RWPE1 (cell line): ENCODE results near the gene GFRA1.

ENCODE experiments used
- CTCF ChIA-PET: fragments of 350-600 bp; sonication (Branson Sonifier 250); formaldehyde crosslinking; extraction: SDS; loops from one replicate; lab custom pipeline; 2021; lab: Yijun Ruan, JAX
- POLR2A ChIA-PET: fragments of 400-600 bp; formaldehyde crosslinking; extraction: SDS; loops from one replicate; lab custom pipeline; 2020; ENCODE audit warnings: antibody characterized with exemption; ENCODE audit not compliant: low non-redundant PET; lab: Yijun Ruan, JAX
- DNase-seq: peaks from one replicate; pipeline ENCODE4 v3.0.0; 2012; ENCODE audit warnings: low spot score
- H3K27ac ChIP-seq: fragments of 450-650 bp; 2 replicates; pipeline ENCODE4 v1.5.1; 2017
- TF ChIP-seq, protein P1 (sequence below): fragments of 450-650 bp; conservative IDR thresholded peaks from 2 replicates; pipeline ENCODE4 v1.5.1; 2017; ENCODE audit warnings: low read depth, mild to moderate bottlenecking

Gene GFRA1

GRCh38 chr10:116194061-116194460 is 78.9 kb downstream of the GFRA1 start:
- CTCF ChIA-PET = no interaction called here

GRCh38 chr10:116190883-116191282 is 82.1 kb downstream of the GFRA1 start:
- no peak overlapping the region for H3K27ac ChIP-seq
- POLR2A ChIA-PET = no interaction called here
- DNase-seq = no peak
- CTCF ChIA-PET = interaction anchor here (0.7 kb wide), 1 partner anchor 24 kb away, joined by 10 read pairs; no protein-coding TSS in a partner anchor
- TF ChIP-seq, protein P1, sequence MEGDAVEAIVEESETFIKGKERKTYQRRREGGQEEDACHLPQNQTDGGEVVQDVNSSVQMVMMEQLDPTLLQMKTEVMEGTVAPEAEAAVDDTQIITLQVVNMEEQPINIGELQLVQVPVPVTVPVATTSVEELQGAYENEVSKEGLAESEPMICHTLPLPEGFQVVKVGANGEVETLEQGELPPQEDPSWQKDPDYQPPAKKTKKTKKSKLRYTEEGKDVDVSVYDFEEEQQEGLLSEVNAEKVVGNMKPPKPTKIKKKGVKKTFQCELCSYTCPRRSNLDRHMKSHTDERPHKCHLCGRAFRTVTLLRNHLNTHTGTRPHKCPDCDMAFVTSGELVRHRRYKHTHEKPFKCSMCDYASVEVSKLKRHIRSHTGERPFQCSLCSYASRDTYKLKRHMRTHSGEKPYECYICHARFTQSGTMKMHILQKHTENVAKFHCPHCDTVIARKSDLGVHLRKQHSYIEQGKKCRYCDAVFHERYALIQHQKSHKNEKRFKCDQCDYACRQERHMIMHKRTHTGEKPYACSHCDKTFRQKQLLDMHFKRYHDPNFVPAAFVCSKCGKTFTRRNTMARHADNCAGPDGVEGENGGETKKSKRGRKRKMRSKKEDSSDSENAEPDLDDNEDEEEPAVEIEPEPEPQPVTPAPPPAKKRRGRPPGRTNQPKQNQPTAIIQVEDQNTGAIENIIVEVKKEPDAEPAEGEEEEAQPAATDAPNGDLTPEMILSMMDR = no peak

More at GRCh38 chr10:116194061-116194460, 78.9 kb downstream of the GFRA1 start:
- no peak overlapping the region for H3K27ac ChIP-seq
- TF ChIP-seq, protein P1 = no peak
- POLR2A ChIA-PET = interaction anchor here (0.6 kb wide), 1 partner anchor 137 kb away, joined by 3 read pairs; no protein-coding TSS in a partner anchor
- DNase-seq = no peak

DNA sequence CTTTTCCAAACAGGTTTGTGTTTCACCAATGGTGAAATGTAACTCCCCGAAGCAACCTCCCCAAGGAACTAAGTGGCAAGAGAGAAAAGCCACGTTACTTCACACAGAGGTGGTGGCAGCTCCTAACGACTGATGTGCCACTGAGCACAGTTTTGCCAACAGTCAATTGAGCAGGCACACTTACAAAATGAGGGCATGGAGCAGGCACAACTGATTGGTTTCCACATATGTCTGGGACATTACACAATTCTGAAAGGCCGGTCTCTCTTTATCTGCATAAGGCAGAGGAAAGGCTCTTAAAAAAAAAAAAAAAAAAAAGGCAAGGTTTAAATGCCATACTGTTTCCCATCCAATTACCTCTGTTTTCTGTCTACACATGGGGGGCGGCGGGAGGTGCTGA is 86.7 kb downstream of the GFRA1 start:
- ChIA-PET POLR2A (no interaction called here), CTCF (no interaction called here)
- H3K27ac ChIP-seq = no peak overlapping the region
- TF ChIP-seq, protein P1 = no peak
- DNase-seq = no peak

GRCh38 chr10:116185199-116185867 is 87.7 kb downstream of the GFRA1 start:
- no peak overlapping the region for H3K27ac ChIP-seq
- no peak for DNase-seq
- POLR2A ChIA-PET = no interaction called here
- CTCF ChIA-PET = interaction anchor here (0.6 to 0.7 kb wide), 2 partner anchors 327 to 1628 kb away, joined by 3 read pairs; no protein-coding TSS in a partner anchor
- TF ChIP-seq, protein P1 = no peak

DNA sequence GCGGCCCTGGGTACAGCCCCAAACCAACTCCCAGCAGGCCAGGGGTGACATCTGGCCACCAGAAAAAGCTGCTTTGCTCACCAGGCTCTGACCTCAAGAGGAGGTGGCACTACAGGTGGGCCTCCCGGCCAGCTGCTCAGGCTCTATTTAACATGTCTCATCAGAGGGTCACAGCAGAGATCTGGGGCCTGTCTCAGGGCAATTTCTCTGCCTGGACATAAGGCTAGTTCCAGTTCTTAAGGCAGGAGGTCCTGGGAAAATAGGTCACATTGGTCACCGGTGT is 88.6 kb downstream of the GFRA1 start:
- H3K27ac ChIP-seq = no peak overlapping the region

DNA sequence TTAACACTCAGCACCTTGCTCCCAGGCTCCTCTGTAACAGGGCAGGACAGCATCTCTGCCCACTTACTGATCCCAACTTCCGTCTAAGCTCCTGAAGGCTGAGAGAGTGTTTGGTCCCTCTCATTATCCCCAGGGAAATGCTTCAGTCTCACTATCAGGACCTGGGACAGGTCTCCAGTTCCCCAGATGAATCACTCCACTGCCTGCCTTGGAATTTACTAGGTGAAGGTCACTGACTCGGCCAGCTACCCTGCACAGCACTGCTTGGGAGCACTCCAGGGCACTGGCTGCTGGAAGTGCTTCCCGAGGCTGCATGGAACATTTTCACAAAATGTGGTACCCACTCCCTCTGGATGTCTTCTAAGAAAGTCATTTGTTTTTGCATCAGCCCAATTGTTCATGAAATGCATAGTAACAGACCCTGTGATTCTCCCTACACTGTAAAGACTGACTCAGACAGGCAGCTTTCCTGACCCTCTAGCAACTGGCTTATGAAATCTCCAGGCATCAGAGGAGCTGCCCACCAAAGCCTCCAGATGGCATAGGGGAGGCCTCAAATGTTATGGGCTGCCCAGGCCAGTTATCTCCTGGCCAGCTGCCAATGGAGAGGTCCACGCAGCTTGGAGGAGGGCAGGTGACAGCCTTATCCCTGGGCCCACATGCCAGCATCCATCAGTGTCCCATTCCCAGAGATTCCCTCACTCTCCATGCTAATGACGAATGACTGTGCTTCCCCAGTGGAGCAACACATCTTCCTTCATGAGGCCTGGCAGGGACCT is 89.1 kb downstream of the GFRA1 start:
- H3K27ac ChIP-seq = no peak overlapping the region
- ChIA-PET CTCF (interaction anchor here (0.7 to 1.1 kb wide), 2 partner anchors 8 to 9 kb away, joined by 3 to 4 read pairs; no protein-coding TSS in a partner anchor), POLR2A (no interaction called here)
- TF ChIP-seq, protein P1 = no peak
- peak; percentile 48 for DNase-seq

More for the DNA sequence above, 88.6 kb downstream of the GFRA1 start:
- POLR2A ChIA-PET = no interaction called here
- CTCF ChIA-PET = interaction anchor here (0.7 kb wide), 1 partner anchor 9 kb away, joined by 4 read pairs; no protein-coding TSS in a partner anchor
- no peak for DNase-seq
- TF ChIP-seq, protein P1 = no peak
